HepG2 (cell line): ENCODE data around the gene COA7. TPM values are rescaled to one million over a fixed set of nuclear protein-coding genes. Genes with fewer than 3 reads are reported as not detected.

ENCODE experiments used
- KAT2B ChIP-seq: fragments of 150-350 bp; IDR thresholded peaks from 2 replicates; pipeline ENCODE4 v1.6.1; 2014; ENCODE audit warnings: low read depth, low read length, borderline replicate concordance
- MEF2D ChIP-seq: sonication (generic); formaldehyde crosslinking; IDR thresholded peaks from 2 replicates; pipeline ENCODE4 v1.5.1; 2020; ENCODE audit warnings: mild to moderate bottlenecking, missing genetic modification reagents
- PHF8 ChIP-seq: sonication (generic); formaldehyde crosslinking; IDR thresholded peaks from 2 replicates; pipeline ENCODE4 v1.5.0; 2020; ENCODE audit warnings: missing genetic modification reagents
- POGZ ChIP-seq: sonication (generic); formaldehyde crosslinking; IDR thresholded peaks from 2 replicates; pipeline ENCODE4 v1.4.0; 2020; ENCODE audit warnings: mild to moderate bottlenecking, missing genetic modification reagents
- RAD21 ChIP-seq: fragments of 450-650 bp; formaldehyde crosslinking; IDR thresholded peaks from 2 replicates; pipeline ENCODE4 v1.5.0; 2020; ENCODE audit warnings: mild to moderate bottlenecking
- SAFB2 ChIP-seq: sonication (generic); formaldehyde crosslinking; IDR thresholded peaks from 2 replicates; pipeline ENCODE4 v1.5.1; 2020; ENCODE audit warnings: missing genetic modification reagents, low read depth, mild to moderate bottlenecking, borderline replicate concordance
- SIN3B ChIP-seq: fragments of 150-350 bp; IDR thresholded peaks from 2 replicates; pipeline ENCODE4 v1.6.1; 2014; ENCODE audit warnings: low read length
- TAF1 ChIP-seq: sonication (generic); formaldehyde crosslinking; IDR thresholded peaks from 2 replicates; pipeline ENCODE4 v1.4.0; 2020; ENCODE audit warnings: missing genetic modification reagents
- YEATS4 ChIP-seq: sonication (generic); formaldehyde crosslinking; IDR thresholded peaks from 2 replicates; pipeline ENCODE4 v1.4.0; 2020; ENCODE audit warnings: missing genetic modification reagents, borderline replicate concordance
- ZNF260 ChIP-seq: sonication (generic); formaldehyde crosslinking; IDR thresholded peaks from 2 replicates; pipeline ENCODE4 v1.4.0; 2020; ENCODE audit warnings: missing genetic modification reagents, low read depth, mild to moderate bottlenecking, borderline replicate concordance
- ZNF558 ChIP-seq: sonication (generic); formaldehyde crosslinking; IDR thresholded peaks from 2 replicates; pipeline ENCODE4 v1.9.0; 2022; ENCODE audit warnings: mild to moderate bottlenecking, missing genetic modification reagents, borderline replicate concordance
- ZNF749 ChIP-seq: sonication (generic); formaldehyde crosslinking; IDR thresholded peaks from 2 replicates; pipeline ENCODE4 v1.8.0; 2022; ENCODE audit warnings: mild to moderate bottlenecking, missing genetic modification reagents, moderate library complexity, borderline replicate concordance
- ZSCAN29 ChIP-seq: sonication (generic); formaldehyde crosslinking; conservative IDR thresholded peaks from 2 replicates; pipeline ENCODE4 v1.4.0; 2020; ENCODE audit warnings: mild to moderate bottlenecking, missing genetic modification reagents
- polyA plus RNA-seq, 8 experiments: library from polyadenylated mRNA; depleted of rRNA in 3 of 8; stranded (reverse) in 7 of 8; unstranded in 1 of 8; fragments of >200 nt; fragmentation: Illumina TruSeq in 4 of 8; extraction: Trizol in 4 of 8; gene quantifications; 2 replicates each; pipeline versions ENCODE4 v1.2.1 to v1.2.3, GENCODE V29; 2011 to 2016; ENCODE audit warnings: low read depth in 4 of 8, missing spikeins in 1 of 8, mixed read lengths in 1 of 8; ENCODE audit not compliant: insufficient read depth in 1 of 8
- total RNA-seq, 5 experiments: library from RNA; depleted of rRNA; stranded (reverse); fragments of >200 nt; fragmentation: Illumina TruSeq; extraction: Trizol; gene quantifications; 2 replicates each; pipeline ENCODE4 v1.2.3, GENCODE V29; 2016; ENCODE audit warnings: low read depth in 1 of 5
- TF ChIP-seq, protein P1 (sequence below): sonication (generic); formaldehyde crosslinking; IDR thresholded peaks from 2 replicates; pipeline ENCODE4 v1.4.0; 2020; ENCODE audit warnings: missing genetic modification reagents
- TF ChIP-seq, protein P2 (sequence below): sonication (generic); formaldehyde crosslinking; IDR thresholded peaks from 2 replicates; pipeline ENCODE4 v1.5.1; 2020; ENCODE audit warnings: mild to moderate bottlenecking, missing genetic modification reagents, borderline replicate concordance
- TF ChIP-seq, protein P3 (sequence below): sonication (generic); formaldehyde crosslinking; IDR thresholded peaks from 2 replicates; pipeline ENCODE4 v1.4.0; 2020; ENCODE audit warnings: missing genetic modification reagents

Gene COA7
- total and polyA plus RNA-seq, 2 of the 13 experiments (the other 11 are each of a cell fraction or from before 2014, with no cell fraction given), result 12.3 to 30.4 TPM

DNA sequence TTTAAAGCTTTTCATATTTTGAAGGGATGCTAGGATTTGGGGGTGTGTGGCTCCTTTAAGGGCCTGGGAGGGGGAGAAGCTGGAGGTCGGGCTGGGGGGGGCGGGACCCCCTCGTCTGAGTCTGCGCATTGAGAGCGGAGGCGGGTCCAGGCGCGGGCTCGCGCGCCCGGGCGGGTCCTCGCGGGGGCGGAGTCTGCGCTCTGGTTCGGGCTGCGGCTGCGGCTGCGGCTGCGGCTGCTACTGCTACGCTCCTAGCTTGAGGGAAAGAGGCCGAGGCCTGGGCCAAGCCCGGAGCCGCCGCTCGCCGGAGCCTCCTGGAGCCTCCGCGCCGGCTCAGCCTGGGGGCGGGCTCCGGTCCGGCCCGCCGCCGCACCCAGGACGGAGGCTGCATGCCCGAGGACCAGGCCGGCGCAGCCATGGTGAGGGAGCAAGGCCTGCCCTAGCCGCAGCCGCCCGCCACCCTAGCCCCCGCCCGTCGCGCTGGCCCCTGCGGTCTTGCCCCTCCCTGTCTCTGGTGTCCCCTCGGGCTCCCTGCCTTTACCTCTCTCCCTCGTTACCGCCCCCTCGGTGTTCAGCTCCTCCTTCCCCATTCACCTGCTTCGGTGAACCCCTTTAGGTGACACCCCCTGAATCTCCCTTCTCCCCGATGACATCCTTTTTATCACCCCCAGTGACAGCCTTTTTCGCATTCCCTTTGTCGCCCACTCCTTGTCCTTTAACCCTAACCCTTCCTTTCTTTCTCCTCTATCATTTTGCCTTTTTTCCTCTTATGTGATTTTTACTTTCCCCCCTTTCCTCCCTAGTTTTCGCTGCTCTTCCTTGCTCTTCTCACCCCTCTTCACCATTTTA is 28.3 kb upstream of the COA7 start, which contains the start of gene ZYG11B (continued):
- TF ChIP-seq SAFB2 (CRISPR knock-in tag) (0 out of 2 replicates have a peak, but pooled peaks have one; percentile 34), RAD21 (CRISPR knock-in tag) (peak; percentile 59), MEF2D (CRISPR knock-in tag) (no peak), POGZ (CRISPR knock-in tag) (no peak), ZNF260 (CRISPR knock-in tag) (no peak), PHF8 (CRISPR knock-in tag) (peak; percentile 75), ZSCAN29 (CRISPR knock-in tag) (no peak), SIN3B (no peak), YEATS4 (CRISPR knock-in tag) (peak; percentile 76), ZNF558 (CRISPR knock-in tag) (peak; percentile 43; the same call in 1 of the 2 replicates), KAT2B (no peak), TAF1 (CRISPR knock-in tag) (peak; percentile 41; the same call in 1 of the 2 replicates), ZNF749 (CRISPR knock-in tag) (no peak)
- TF ChIP-seq, protein P1, sequence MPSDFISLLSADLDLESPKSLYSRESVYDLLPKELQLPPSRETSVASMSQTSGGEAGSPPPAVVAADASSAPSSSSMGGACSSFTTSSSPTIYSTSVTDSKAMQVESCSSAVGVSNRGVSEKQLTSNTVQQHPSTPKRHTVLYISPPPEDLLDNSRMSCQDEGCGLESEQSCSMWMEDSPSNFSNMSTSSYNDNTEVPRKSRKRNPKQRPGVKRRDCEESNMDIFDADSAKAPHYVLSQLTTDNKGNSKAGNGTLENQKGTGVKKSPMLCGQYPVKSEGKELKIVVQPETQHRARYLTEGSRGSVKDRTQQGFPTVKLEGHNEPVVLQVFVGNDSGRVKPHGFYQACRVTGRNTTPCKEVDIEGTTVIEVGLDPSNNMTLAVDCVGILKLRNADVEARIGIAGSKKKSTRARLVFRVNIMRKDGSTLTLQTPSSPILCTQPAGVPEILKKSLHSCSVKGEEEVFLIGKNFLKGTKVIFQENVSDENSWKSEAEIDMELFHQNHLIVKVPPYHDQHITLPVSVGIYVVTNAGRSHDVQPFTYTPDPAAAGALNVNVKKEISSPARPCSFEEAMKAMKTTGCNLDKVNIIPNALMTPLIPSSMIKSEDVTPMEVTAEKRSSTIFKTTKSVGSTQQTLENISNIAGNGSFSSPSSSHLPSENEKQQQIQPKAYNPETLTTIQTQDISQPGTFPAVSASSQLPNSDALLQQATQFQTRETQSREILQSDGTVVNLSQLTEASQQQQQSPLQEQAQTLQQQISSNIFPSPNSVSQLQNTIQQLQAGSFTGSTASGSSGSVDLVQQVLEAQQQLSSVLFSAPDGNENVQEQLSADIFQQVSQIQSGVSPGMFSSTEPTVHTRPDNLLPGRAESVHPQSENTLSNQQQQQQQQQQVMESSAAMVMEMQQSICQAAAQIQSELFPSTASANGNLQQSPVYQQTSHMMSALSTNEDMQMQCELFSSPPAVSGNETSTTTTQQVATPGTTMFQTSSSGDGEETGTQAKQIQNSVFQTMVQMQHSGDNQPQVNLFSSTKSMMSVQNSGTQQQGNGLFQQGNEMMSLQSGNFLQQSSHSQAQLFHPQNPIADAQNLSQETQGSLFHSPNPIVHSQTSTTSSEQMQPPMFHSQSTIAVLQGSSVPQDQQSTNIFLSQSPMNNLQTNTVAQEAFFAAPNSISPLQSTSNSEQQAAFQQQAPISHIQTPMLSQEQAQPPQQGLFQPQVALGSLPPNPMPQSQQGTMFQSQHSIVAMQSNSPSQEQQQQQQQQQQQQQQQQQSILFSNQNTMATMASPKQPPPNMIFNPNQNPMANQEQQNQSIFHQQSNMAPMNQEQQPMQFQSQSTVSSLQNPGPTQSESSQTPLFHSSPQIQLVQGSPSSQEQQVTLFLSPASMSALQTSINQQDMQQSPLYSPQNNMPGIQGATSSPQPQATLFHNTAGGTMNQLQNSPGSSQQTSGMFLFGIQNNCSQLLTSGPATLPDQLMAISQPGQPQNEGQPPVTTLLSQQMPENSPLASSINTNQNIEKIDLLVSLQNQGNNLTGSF (CRISPR knock-in tag), result peak; percentile 71; the same call in 1 of the 2 replicates
- TF ChIP-seq, protein P2, sequence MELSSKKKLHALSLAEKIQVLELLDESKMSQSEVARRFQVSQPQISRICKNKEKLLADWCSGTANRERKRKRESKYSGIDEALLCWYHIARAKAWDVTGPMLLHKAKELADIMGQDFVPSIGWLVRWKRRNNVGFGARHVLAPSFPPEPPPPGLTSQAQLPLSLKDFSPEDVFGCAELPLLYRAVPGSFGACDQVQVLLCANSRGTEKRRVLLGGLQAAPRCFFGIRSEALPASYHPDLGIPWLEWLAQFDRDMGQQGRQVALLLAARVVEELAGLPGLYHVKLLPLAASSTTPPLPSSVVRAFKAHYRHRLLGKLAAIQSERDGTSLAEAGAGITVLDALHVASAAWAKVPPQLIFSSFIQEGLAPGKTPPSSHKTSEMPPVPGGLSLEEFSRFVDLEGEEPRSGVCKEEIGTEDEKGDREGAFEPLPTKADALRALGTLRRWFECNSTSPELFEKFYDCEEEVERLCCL (CRISPR knock-in tag), result no peak
- TF ChIP-seq, protein P3, sequence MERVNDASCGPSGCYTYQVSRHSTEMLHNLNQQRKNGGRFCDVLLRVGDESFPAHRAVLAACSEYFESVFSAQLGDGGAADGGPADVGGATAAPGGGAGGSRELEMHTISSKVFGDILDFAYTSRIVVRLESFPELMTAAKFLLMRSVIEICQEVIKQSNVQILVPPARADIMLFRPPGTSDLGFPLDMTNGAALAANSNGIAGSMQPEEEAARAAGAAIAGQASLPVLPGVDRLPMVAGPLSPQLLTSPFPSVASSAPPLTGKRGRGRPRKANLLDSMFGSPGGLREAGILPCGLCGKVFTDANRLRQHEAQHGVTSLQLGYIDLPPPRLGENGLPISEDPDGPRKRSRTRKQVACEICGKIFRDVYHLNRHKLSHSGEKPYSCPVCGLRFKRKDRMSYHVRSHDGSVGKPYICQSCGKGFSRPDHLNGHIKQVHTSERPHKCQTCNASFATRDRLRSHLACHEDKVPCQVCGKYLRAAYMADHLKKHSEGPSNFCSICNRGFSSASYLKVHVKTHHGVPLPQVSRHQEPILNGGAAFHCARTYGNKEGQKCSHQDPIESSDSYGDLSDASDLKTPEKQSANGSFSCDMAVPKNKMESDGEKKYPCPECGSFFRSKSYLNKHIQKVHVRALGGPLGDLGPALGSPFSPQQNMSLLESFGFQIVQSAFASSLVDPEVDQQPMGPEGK, result peak; percentile 84
